ENCODE results near the gene TIMM22.

DNA sequence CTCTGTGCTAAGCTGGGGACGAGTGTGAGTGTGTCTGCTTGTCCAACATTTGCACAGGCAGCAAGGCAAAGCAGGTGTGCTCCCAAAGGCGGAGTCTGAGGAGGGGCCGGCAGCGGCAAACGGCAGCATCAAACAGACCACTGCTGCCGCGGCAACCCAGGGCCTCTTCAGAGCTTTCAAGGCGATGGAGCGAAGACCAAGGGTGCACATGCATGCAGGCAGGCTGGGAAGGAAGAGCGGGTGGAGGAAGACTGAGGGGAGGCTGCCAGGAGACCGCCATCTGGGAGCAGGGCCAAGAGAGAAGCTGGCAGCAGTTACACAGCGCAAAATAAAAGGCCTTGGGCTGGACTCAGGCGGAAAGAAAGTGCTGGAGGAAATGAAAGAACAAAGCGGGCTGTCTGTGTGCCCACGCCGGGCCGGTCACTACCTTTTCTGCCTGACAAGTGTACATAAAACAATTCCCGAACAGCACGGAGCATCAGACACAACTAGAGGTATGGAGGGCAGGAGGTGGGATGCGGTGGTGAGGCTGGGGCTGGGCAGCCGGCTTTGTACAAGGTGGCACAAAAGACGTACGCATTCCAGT lies 8.5 kb downstream of the TIMM22 start:
- TF ChIP-seq, protein P1, sequence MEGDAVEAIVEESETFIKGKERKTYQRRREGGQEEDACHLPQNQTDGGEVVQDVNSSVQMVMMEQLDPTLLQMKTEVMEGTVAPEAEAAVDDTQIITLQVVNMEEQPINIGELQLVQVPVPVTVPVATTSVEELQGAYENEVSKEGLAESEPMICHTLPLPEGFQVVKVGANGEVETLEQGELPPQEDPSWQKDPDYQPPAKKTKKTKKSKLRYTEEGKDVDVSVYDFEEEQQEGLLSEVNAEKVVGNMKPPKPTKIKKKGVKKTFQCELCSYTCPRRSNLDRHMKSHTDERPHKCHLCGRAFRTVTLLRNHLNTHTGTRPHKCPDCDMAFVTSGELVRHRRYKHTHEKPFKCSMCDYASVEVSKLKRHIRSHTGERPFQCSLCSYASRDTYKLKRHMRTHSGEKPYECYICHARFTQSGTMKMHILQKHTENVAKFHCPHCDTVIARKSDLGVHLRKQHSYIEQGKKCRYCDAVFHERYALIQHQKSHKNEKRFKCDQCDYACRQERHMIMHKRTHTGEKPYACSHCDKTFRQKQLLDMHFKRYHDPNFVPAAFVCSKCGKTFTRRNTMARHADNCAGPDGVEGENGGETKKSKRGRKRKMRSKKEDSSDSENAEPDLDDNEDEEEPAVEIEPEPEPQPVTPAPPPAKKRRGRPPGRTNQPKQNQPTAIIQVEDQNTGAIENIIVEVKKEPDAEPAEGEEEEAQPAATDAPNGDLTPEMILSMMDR (conservative IDR thresholded peaks at IDR 0.05 in 1 of 2, IDR thresholded peaks at IDR 0.05 in 1 of 2; ENCODE audit: extremely low read depth in 1 of 2, insufficient read depth in 1 of 2, low read depth in 1 of 2, low read length in 2 of 2), result no peak
- TF ChIP-seq EZH2 (IDR thresholded peaks at IDR 0.05; ENCODE audit: borderline replicate concordance, low read length), result no peak

All from mammary epithelial cell (primary cell).